Measurements from ENCODE around the gene RHOBTB3. TPM values are rescaled to one million over a fixed set of nuclear protein-coding genes. Genes with fewer than 3 reads are reported as not detected.

Gene RHOBTB3
- total RNA-seq, 1 experiment from 2014 or later: 6.8 TPM

DNA sequence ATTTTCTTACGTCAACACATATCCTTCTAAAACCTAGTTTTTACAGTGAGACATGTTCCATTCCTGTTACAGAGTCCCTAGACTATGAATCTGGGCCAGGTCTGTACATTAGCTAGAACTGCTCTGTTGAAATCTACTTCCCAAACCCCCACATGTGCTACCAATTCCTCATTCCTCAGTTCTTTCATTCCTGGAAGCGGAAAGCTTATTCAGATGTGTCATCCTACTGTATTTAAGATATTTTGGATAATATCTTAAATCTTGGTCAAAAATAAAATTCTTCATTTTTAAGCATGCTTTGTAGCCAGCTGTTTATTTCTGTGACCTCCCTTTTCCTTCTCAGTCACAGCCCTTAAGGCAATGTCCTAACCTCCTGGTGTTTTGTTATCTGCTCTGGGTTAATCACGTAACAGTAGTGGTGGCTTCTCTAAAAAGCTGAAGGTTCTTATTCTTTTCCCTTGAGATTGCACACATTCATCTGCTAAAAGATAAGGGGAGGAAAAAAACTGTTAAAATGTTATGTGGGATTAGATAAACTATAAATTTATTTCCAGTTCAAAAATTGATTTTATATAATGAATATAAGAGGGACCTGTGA lies 55.8 kb downstream of the RHOBTB3 start:
- H2AFZ ChIP-seq (ENCODE audit: low read length): no peak overlapping the region
- Mint-ChIP-seq H3K36me3 (ENCODE audit: insufficient read depth in 1 of 3, low read depth in 3 of 3) (peaks cover 0 to 2% (median 0%) of the 10 kb centered on the region in 3 experiments; a peak in 1 of 7 replicates), H3K27ac (no peak overlapping the region; a peak in 1 of 7 replicates), H3K4me3 (no peak overlapping the region), H3K27me3 (ENCODE audit: low read depth) (no peaks in the 10 kb centered on the region), H3K9me3 (no peaks in the 10 kb centered on the region), H3K4me1 (peaks cover 0 to 2% of the 10 kb centered on the region in 2 experiments; a peak in 1 of 4 replicates)
- H3K4me1 ChIP-seq (ENCODE audit: insufficient read depth, low read length): no peaks in the 10 kb centered on the region; the same call in 1 of the 2 replicates
- H3K9ac ChIP-seq (ENCODE audit: extremely low read depth, insufficient read length, low read length): no peak overlapping the region
- H3K27ac ChIP-seq (ENCODE audit: insufficient read length, low read depth, low read length): no peak overlapping the region
- H4K91ac ChIP-seq (ENCODE audit: insufficient read length, low read depth, low read length): no peak overlapping the region
- H2BK120ac ChIP-seq (ENCODE audit: low read depth, low read length, poor library complexity, severe bottlenecking): no peak overlapping the region
- H3T11ph ChIP-seq (ENCODE audit: low read length): no peak overlapping the region
- no peak overlapping the region for H2BK5ac ChIP-seq (ENCODE audit: insufficient read length, low read length)
- TF ChIP-seq, protein P1, sequence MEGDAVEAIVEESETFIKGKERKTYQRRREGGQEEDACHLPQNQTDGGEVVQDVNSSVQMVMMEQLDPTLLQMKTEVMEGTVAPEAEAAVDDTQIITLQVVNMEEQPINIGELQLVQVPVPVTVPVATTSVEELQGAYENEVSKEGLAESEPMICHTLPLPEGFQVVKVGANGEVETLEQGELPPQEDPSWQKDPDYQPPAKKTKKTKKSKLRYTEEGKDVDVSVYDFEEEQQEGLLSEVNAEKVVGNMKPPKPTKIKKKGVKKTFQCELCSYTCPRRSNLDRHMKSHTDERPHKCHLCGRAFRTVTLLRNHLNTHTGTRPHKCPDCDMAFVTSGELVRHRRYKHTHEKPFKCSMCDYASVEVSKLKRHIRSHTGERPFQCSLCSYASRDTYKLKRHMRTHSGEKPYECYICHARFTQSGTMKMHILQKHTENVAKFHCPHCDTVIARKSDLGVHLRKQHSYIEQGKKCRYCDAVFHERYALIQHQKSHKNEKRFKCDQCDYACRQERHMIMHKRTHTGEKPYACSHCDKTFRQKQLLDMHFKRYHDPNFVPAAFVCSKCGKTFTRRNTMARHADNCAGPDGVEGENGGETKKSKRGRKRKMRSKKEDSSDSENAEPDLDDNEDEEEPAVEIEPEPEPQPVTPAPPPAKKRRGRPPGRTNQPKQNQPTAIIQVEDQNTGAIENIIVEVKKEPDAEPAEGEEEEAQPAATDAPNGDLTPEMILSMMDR (conservative IDR thresholded peaks at IDR 0.05): no peak
- H3K4ac ChIP-seq (ENCODE audit: low read depth, low read length): no peak overlapping the region
- H3K14ac ChIP-seq (ENCODE audit: insufficient read depth, low read length): no peak overlapping the region
- H3K4me2 ChIP-seq (ENCODE audit: insufficient read depth, insufficient read length, low read length): no peak overlapping the region
- no peak overlapping the region for H3K18ac ChIP-seq (ENCODE audit: insufficient read length, low read depth, low read length)
- no peak overlapping the region for H4K8ac ChIP-seq (replicated peaks; ENCODE audit: insufficient read length, low read depth, low read length)
- no peak overlapping the region for H3K23ac ChIP-seq (ENCODE audit: insufficient read length, low read depth, low read length)
- H3K9me3 ChIP-seq (ENCODE audit: control insufficient read depth, low read depth, low read length): no peaks in the 10 kb centered on the region
- H2BK15ac ChIP-seq (ENCODE audit: low read depth, low read length): no peak overlapping the region
- H3K56ac ChIP-seq (ENCODE audit: insufficient read length, low read depth, low read length): no peak overlapping the region
- no peak overlapping the region for H2BK12ac ChIP-seq (ENCODE audit: insufficient read length, low read depth, low read length)
- no peak overlapping the region for H2AK5ac ChIP-seq (ENCODE audit: insufficient read length, low read length)
- no peak for DNase-seq
- H3K79me2 ChIP-seq (ENCODE audit: insufficient read depth, low read length): no peaks in the 10 kb centered on the region
- H3K23me2 ChIP-seq (ENCODE audit: insufficient read length, low read depth, low read length, poor library complexity, severe bottlenecking): no peaks in the 10 kb centered on the region
- no peaks in the 10 kb centered on the region for H3K79me1 ChIP-seq (ENCODE audit: insufficient read depth, low read depth, low read length, poor library complexity, severe bottlenecking)
- no CpG with 5 or more reads among the region's 3 CpGs for WGBS (ENCODE audit: extremely low coverage, insufficient read length, low lambda C conversion rate)
- H2BK20ac ChIP-seq (ENCODE audit: low read depth, low read length, poor library complexity, severe bottlenecking): no peak overlapping the region
- no peak overlapping the region for H4K5ac ChIP-seq (ENCODE audit: insufficient read length, low read depth, low read length)
- H3K27me3 ChIP-seq (ENCODE audit: insufficient read depth, low read length): no peaks in the 10 kb centered on the region
- H4K20me1 ChIP-seq (ENCODE audit: control insufficient read depth, insufficient read depth, insufficient read length): no peaks in the 10 kb centered on the region
